K562 treated with DMSO at 1 percent for 12 hours (cell line): ENCODE measurements around the gene DMKN. TPM values are rescaled to one million over a fixed set of nuclear protein-coding genes. Genes with fewer than 3 reads are reported as not detected.

Experiments
- total RNA-seq: library from RNA; unstranded; fragments of 300-600 nt; gene quantifications from 2 replicates; pipeline ENCODE4 v1.2.3, GENCODE V29; 2022; ENCODE audit not compliant: insufficient read depth

Gene DMKN, protein sequence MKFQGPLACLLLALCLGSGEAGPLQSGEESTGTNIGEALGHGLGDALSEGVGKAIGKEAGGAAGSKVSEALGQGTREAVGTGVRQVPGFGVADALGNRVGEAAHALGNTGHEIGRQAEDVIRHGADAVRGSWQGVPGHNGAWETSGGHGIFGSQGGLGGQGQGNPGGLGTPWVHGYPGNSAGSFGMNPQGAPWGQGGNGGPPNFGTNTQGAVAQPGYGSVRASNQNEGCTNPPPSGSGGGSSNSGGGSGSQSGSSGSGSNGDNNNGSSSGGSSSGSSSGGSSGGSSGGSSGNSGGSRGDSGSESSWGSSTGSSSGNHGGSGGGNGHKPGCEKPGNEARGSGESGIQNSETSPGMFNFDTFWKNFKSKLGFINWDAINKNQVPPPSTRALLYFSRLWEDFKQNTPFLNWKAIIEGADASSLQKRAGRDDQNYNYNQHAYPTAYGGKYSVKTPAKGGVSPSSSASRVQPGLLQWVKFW
- total RNA-seq: not detected in 2 replicates

DNA sequence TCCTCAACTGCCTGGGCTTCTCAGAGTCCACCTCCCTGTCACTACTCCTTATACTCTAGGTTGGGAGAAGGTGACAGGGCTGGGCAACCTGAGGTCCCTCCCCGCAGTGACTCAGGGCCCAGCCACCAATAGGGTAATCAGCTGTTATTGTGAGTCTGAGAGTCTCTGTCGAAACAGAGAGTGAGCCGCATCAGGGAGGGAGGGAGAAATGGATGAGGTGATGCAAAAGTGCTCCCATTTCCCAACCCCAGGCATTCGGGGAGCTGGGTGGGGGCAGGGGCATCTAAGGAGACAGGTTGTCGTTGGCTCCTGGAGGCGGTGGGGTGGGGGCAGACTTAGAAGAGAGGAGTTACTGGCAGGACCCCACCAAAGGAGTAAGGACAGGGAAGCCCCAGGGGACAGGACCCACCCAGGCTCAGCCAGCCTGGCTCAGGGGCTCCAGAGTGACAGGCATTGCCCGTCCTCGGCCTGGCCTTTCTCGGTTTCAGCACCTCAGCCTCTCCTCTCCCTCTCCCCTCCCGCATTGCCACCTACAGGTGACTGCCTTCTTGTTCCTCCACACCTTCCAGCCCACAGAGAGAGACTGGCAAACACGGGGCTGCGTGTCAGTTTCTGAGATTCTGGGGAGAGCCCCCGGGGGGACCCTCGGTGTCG, at the start of gene DMKN:
Gene DMKN, minus strand, starts transcription at position 22 of the 654 bp plus-strand sequence. CDS start 174 bp downstream, outside the sequence.

DNA sequence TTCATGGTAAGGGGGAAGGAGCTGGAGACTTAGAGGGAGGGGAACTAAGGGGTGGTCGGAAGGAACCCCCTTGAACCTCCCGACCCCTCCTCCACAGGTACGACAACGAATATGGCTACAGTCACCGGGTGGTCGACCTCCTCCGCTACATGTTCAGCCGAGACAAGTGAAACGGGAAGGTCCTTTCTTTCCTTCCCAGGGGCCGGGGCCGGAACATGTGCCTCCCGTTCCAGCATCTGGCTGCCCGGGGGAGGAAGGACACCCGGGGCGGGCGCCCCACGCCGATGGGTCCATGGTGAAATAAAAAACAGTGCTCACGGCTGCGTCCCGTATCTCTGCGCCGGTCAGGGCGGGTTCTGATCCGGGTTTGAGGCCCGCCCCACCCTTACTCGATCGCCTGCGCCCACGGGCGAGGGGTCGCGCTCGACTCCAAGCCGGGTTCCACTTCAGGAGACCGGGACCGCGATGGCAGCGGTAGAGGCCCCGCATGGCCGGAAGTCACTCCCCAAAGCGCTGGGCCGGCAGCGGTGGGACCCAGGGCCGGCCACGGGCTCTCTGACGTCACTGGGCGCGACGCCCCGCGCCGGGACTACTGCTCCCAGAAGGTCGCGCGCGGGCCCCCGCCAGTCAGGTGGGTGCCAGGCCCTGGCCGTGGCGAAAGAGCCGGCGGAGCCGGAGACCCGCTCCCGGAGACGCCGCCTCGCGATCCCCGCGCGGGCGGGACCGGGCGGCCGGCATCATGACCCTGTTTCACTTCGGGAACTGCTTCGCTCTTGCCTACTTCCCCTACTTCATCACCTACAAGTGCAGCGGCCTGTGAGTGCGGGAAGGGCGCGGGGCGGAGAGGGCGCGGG, 31.8 kb upstream of the DMKN start, which contains the start of gene TMEM147:
Gene TMEM147, plus strand, starts transcription at position 626 of the 854 bp plus-strand sequence. Its CDS starts 114 bp downstream, at position 740.

DNA sequence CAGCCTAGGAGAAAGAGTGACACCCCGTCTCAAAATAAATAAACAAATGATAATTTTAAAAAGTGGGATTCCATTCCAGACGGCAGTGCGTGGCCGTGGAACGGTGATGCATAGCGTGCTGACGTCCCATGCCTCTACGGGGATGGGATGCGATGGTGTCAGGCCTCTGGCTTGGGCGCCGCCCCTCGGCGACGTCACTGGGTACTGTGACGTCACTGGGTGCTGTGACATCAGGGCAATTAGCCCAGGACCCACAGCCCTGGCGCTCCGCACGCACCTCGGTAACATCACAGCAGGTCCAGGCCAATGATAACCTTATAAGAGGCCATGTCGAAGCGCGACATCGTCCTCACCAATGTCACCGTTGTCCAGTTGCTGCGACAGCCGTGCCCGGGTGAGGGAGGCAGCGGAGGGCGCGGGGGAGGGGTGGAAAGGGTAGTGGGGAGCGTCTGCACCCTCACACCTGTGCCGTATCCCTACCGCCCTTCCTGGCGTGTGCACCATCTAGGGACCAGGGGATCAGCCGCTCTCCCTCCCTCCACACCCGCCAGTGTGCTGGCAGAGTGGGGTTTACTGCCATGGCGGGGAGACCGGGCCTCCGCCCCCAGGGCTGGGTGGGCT, 19.9 kb upstream of the DMKN start, which contains the start of gene GAPDHS:
Gene GAPDHS, plus strand, starts transcription at position 256 of the 621 bp plus-strand sequence. Its CDS starts 72 bp downstream, at position 328.

DNA sequence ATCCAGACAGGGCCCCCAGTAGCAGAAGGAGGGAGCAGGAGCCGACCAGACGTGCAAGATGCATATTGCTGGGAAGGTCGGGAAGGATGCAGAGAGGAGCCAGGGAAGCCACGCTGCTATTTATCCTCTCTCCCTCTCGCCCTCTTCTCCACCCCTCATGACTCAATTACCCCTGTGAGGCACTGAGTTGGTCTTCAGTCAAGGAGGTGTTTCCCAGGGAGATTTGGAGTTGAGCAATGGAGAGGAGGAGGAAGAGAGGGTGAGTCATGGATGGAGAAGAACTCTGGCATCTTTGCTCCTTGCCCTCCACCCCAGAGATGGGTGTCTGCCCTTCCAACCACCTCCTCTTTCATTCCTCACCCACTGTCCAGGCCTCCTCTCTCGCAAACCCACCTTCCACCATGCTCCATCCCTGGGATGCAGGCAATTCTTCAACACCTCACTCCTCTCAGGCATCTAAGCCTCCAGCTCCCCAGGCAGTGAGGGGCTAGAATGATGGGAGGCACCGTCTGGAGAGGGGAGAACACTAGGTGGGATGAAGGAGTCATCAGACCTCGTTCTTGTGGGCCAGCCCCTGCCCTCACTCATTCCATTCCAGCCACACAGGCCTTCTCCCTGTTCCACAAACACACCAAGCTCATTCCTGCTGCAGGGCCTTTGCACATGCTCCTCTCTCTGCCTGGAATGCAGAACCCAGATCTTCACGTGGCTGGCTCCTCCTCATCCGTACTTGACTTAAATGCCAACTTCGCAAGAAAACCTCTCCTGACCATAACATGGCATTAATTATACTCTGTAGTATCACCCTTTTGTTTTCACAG, 15.0 kb upstream of the DMKN start, which contains the start of gene SBSN:
Gene SBSN, minus strand, starts transcription at position 94 of the 821 bp plus-strand sequence. Its CDS starts 30 bp downstream, at position 64.

DNA sequence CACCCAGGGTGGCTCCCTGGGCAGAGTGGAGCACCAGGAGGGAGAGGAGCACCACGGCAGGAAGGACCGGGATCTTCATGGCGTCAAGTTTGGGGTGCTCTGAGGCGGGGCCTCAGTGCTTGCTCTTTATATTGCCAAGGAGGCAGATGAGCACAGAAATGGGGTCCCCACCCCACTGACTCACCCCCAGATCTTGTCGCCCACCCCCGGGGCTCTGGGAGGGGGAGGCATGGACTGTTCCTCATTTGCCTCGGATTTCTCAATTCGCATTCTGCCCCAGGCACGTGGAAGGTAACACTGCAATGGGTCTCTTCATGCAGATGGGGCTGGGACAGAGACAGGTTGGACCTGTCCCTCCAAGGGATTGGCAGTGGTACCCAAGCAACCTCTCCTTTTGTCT, 23.1 kb downstream of the DMKN start, which contains the start of gene KRTDAP:
Gene KRTDAP, minus strand, starts transcription at position 101 of the 400 bp plus-strand sequence. Its CDS starts 22 bp downstream, at position 79.

DNA sequence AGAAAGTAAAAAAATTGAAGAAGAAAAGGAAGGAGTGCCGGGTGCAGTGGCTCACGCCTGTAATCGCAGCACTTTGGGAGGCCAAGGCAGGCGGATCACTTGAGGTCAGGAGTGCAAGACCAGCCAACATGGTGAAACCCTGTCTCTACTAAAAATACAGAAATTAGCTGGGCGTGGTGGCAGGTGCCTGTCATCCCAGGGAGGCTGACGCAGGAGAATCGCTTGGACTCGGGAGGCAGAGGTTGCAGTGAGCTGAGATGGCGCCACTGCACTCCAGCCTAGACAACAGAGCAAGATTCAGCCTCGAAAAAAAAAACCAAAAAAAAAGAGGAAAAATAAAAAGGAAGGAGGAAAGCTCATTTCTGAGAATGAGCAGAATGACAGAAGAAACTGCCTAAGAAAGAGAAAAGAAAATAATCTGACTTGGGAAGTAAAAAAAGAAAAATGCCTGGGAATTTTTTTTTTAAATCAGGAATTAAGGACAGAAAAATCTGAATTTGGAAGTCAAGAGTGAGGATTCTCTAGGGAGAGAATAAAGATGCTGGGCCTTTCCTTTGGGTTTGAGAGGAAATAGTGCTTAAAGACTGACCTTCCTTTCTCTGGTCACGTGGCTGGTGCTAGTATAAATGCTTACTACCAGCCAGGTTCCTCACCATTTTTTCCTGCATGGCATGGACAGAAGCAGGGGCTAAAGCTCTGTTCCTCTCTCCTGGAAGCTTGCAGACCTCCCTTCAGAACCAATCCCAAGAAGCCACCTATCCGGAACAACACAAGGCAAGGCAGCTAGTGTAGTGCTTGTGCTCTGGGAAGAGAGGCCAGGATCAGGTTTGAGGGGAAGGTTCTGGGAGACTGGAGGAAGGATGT, 65.6 kb downstream of the DMKN start, which contains the start of gene FFAR2:
Gene FFAR2, plus strand, starts transcription at position 652 of the 864 bp plus-strand sequence. CDS start 1,458 bp downstream, outside the sequence.

Other genes with a start within 250 kb of the DMKN start
- 126 and 135 TPM in 2 replicates for gene USF2, start 244.7 kb downstream of the DMKN start, total RNA-seq
- gene HAMP, start 231.1 kb downstream of the DMKN start, total RNA-seq: not detected in 2 replicates
- 0.47 and 3.3 TPM in 2 replicates for gene MAG, start 221.5 kb downstream of the DMKN start, total RNA-seq
- 1.4 and 2.2 TPM in 2 replicates for gene CD22, start 184.5 kb downstream of the DMKN start, total RNA-seq
- gene FFAR1, start 165.7 kb downstream of the DMKN start, total RNA-seq: not detected in 2 replicates
- not detected in 2 replicates for gene FFAR3, start 155.2 kb downstream of the DMKN start, total RNA-seq
- not detected in 2 replicates for gene GPR42, start 142.6 kb downstream of the DMKN start, total RNA-seq
- not detected in 2 replicates for gene FFAR2, start 65.4 kb downstream of the DMKN start, total RNA-seq
- not detected in 2 replicates for gene KRTDAP, start 23.2 kb downstream of the DMKN start, total RNA-seq
- gene SBSN, start 14.7 kb upstream of the DMKN start, total RNA-seq: not detected in 2 replicates
- not detected in 2 replicates for gene GAPDHS, start 19.8 kb upstream of the DMKN start, total RNA-seq
- gene TMEM147, start 32.0 kb upstream of the DMKN start, total RNA-seq: 104 and 142 TPM in 2 replicates
- gene ATP4A, start 50.0 kb upstream of the DMKN start, total RNA-seq: not detected in 2 replicates
- not detected in 2 replicates for gene PMIS2, start 72.5 kb upstream of the DMKN start, total RNA-seq
- 18.2 and 37.8 TPM in 2 replicates for gene HAUS5, start 99.1 kb upstream of the DMKN start, total RNA-seq
- 182 and 236 TPM in 2 replicates for gene RBM42, start 115.4 kb upstream of the DMKN start, total RNA-seq
- gene ETV2, start 128.1 kb upstream of the DMKN start, total RNA-seq: 1.7 and 2.1 TPM in 2 replicates
- 995 and 1,433 TPM in 2 replicates for gene COX6B1, start 134.7 kb upstream of the DMKN start, total RNA-seq
- gene UPK1A, start 152.9 kb upstream of the DMKN start, total RNA-seq: not detected in 2 replicates
- not detected in 2 replicates for gene ZBTB32, start 190.9 kb upstream of the DMKN start, total RNA-seq
- gene KMT2B, start 204.4 kb upstream of the DMKN start, total RNA-seq: 20.4 and 28.5 TPM in 2 replicates
- gene IGFLR1, start 228.8 kb upstream of the DMKN start, total RNA-seq: 10.9 and 19.2 TPM in 2 replicates
- 4.5 and 8.7 TPM in 2 replicates for gene U2AF1L4, start 231.8 kb upstream of the DMKN start, total RNA-seq
- gene PSENEN, start 232.0 kb upstream of the DMKN start, total RNA-seq: 21.0 and 49.5 TPM in 2 replicates
- gene LIN37, start 234.9 kb upstream of the DMKN start, total RNA-seq: 24.0 and 25.9 TPM in 2 replicates
- not detected in 2 replicates for gene HSPB6, start 243.4 kb upstream of the DMKN start, total RNA-seq
- gene PROSER3, start 244.5 kb upstream of the DMKN start, total RNA-seq: 5.4 and 18.6 TPM in 2 replicates